GM23338 (cell line): Measurements from ENCODE around the gene CCDC91.

Experiments
- CREB1 ChIP-seq: fragments of 250-450 bp; sonication (Bioruptor Pico); IDR thresholded peaks from 2 replicates; pipeline ENCODE4 v1.5.0; 2020; ENCODE audit warnings: low read depth, mild to moderate bottlenecking, moderate library complexity
- CTCF ChIP-seq, 2 experiments: fragments of 200-600 bp in 1 of 2; sonication (generic) in 1 of 2; conservative IDR thresholded peaks; 2 replicates each; pipeline versions ENCODE4 v1.5.1 to v1.6.1; 2016 to 2017; ENCODE audit warnings: antibody characterized with exemption in 2 of 2, low read depth in 2 of 2, mild to moderate bottlenecking in 2 of 2, moderate library complexity in 1 of 2
- EZH2 ChIP-seq: fragments of 200-600 bp; sonication (generic); IDR thresholded peaks from one replicate; pipeline ENCODE4 v1.8.0; 2017; ENCODE audit warnings: antibody characterized with exemption, mild to moderate bottlenecking, low read depth; ENCODE audit not compliant: unreplicated experiment
- NANOG ChIP-seq: IDR thresholded peaks from 2 replicates; pipeline ENCODE4 v1.6.1; 2016; ENCODE audit warnings: antibody characterized with exemption, borderline replicate concordance
- POLR2AphosphoS5 ChIP-seq: IDR thresholded peaks from 2 replicates; pipeline ENCODE4 v1.6.1; 2016; ENCODE audit warnings: antibody characterized with exemption, low read depth
- TF ChIP-seq, protein P1 (sequence below): IDR thresholded peaks from one replicate; pipeline ENCODE4 v1.6.1; 2018; ENCODE audit warnings: antibody characterized with exemption; ENCODE audit not compliant: unreplicated experiment

- TF ChIP-seq CTCF (conservative IDR thresholded peaks at IDR 0.05; ENCODE audit: low read depth in 2 of 2) = no peak
- no peak for TF ChIP-seq NANOG
- no peak for TF ChIP-seq CREB1
- no peak for TF ChIP-seq POLR2AphosphoS5
- TF ChIP-seq, protein P1, sequence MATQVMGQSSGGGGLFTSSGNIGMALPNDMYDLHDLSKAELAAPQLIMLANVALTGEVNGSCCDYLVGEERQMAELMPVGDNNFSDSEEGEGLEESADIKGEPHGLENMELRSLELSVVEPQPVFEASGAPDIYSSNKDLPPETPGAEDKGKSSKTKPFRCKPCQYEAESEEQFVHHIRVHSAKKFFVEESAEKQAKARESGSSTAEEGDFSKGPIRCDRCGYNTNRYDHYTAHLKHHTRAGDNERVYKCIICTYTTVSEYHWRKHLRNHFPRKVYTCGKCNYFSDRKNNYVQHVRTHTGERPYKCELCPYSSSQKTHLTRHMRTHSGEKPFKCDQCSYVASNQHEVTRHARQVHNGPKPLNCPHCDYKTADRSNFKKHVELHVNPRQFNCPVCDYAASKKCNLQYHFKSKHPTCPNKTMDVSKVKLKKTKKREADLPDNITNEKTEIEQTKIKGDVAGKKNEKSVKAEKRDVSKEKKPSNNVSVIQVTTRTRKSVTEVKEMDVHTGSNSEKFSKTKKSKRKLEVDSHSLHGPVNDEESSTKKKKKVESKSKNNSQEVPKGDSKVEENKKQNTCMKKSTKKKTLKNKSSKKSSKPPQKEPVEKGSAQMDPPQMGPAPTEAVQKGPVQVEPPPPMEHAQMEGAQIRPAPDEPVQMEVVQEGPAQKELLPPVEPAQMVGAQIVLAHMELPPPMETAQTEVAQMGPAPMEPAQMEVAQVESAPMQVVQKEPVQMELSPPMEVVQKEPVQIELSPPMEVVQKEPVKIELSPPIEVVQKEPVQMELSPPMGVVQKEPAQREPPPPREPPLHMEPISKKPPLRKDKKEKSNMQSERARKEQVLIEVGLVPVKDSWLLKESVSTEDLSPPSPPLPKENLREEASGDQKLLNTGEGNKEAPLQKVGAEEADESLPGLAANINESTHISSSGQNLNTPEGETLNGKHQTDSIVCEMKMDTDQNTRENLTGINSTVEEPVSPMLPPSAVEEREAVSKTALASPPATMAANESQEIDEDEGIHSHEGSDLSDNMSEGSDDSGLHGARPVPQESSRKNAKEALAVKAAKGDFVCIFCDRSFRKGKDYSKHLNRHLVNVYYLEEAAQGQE = no peak
- no peak for TF ChIP-seq EZH2
These were observed 29.6 kb downstream of the CCDC91 start for GRCh38 chr12:28219827-28220226.
